Heart right ventricle (tissue), 16 donors: ENCODE results near the gene NEU1. TPM values are rescaled to one million over a fixed set of nuclear protein-coding genes. Genes with fewer than 3 reads are reported as not detected.

ENCODE experiments used
- ATAC-seq, 8 donors: fragments of 200-7000 bp; cut with Tn5 transposase; one replicate each; pipeline ENCODE4 v1.9.1; 2020; ENCODE audit warnings: mild to moderate bottlenecking in 8 of 8, moderate library complexity in 8 of 8, moderate number of reproducible peaks in 1 of 8
- DNase-seq, 2 donors: peaks; one replicate each; pipeline ENCODE4 v3.0.0-alpha.2; 2020
- H3K27ac ChIP-seq, 10 donors: fragments of 200-600 bp; sonication (generic) in 2 of 10; one replicate each; pipeline versions ENCODE4 v1.5.0 to v1.8.0; 2020 to 2022; ENCODE audit warnings: mild to moderate bottlenecking in 3 of 10
- H3K27me3 ChIP-seq, 7 donors: fragments of 200-600 bp; one replicate each; pipeline ENCODE4 v1.8.0; 2021 to 2022; ENCODE audit warnings: mild to moderate bottlenecking in 2 of 7
- H3K36me3 ChIP-seq, 9 donors: fragments of 200-600 bp; sonication (generic) in 1 of 9; one replicate each; pipeline versions ENCODE4 v1.5.0 to v1.8.0; 2020 to 2022; ENCODE audit warnings: mild to moderate bottlenecking in 2 of 9
- H3K4me1 ChIP-seq, 9 donors: fragments of 200-600 bp; sonication (generic) in 1 of 9; one replicate each; pipeline versions ENCODE4 v1.5.0 to v1.8.0; 2020 to 2022; ENCODE audit warnings: mild to moderate bottlenecking in 4 of 9
- H3K4me3 ChIP-seq, 10 donors: fragments of 200-600 bp; sonication (generic) in 2 of 10; one replicate each; pipeline versions ENCODE4 v1.5.0 to v1.8.0; 2020 to 2022; ENCODE audit warnings: mild to moderate bottlenecking in 7 of 10, moderate library complexity in 2 of 10
- H3K9me3 ChIP-seq, 11 donors: fragments of 200-600 bp in 10 of 11; sonication (generic) in 2 of 11; one replicate each; pipeline versions ENCODE4 v1.5.0 to v1.8.0; 2013 to 2022; ENCODE audit warnings: mild to moderate bottlenecking in 2 of 11, control low read depth in 1 of 11, moderate library complexity in 1 of 11
- WGBS, 2 donors: extraction: QIAGEN DNeasy Blood & Tissue Kit; methylation state at CpG; one replicate each; pipeline ENCODE4 v1.1.7; 2013; ENCODE audit warnings: inconsistent platforms in 1 of 2; 5-methylcytosine and 5-hydroxymethylcytosine counted together
- intact Hi-C, 10 donors: fragments of 100-400 bp; cut with DNase I; formaldehyde crosslinking; loops; one replicate each; pipeline versions ENCODE4 v1.11.1 to v1.14.2; 2022
- polyA plus RNA-seq, 2 donors: library from polyadenylated mRNA; stranded (reverse); fragments of 200-250 nt; gene quantifications; one replicate each; pipeline ENCODE4 v1.2.3, GENCODE V29; 2013
- total RNA-seq, 10 donors: library from RNA; stranded (reverse); fragmentation: NEBNext Ultra II Directional in 3 of 10; extraction: Animal tissue kit (Norgen Biotek cat#: 25700) in 3 of 10; gene quantifications; one replicate each; pipeline versions ENCODE4 v1.2.1 to v1.2.4, GENCODE V29; 2021 to 2023
- TF ChIP-seq, protein P1 (sequence below), 9 donors: fragments of 200-600 bp; sonication (generic) in 2 of 9; IDR thresholded peaks; one replicate each; pipeline versions ENCODE4 v1.5.0 to v1.8.0; 2021 to 2022; ENCODE audit warnings: antibody characterized with exemption in 9 of 9, mild to moderate bottlenecking in 5 of 9, moderate library complexity in 1 of 9
- donor health status: Arrhythmogenic right ventricular cardiomyopathy.
- donor health status: ischemic (EF 13 %, LVEDD 7.1; RV severe dilation, severe dysfunction).
- donor health status: healthy with polysubstance abuse.
- donor health status: DM: no; HTN: yes; CAD: no.
- donor health status: DM: no; HTN: no; CAD: no.
- donor health status: ischemic (EF 25% LVEDD 6.9; RV normal size, moderate dysfunction).
- donor health status: ischemic (EF 25% LVEDD 5.7; RV mildly dilated, moderate dysfunction).
- donor health status: healthy.
- donor health status: DM: yes; HTN: yes; CAD: no.
- donor health status: Ischemic cardiomyopathy.
- donor health status: ischemic (EF 35%, LVEDD 5.7; RV mildly dilated, moderate dysfunction).
- donor health status: nonischemic (EF 11% LVEDD 7.7; RV severe dilation, severe dysfunction).
- donor health status: DM: yes; HTN: yes; CAD: no.
- donor health status: PGD.
- donor health status: ischemic (EF 29% LVEDD 5.4; RV normal size, mild dysfunction).
- donor health status: nonischemic (EF 23%, LVEDD 6.1; RV moderate dilation, normal function).

NEU1 gene
- total and polyA plus RNA-seq, 12 donors = 15.7 to 48.0 (median 22.3) TPM

- H3K4me1 ChIP-seq = peaks cover 3 to 52% (median 38%) of the 10 kb centered on the region in 9 donors
- peak in 1 of 8 donors; percentile 2 for ATAC-seq
- H3K9me3 ChIP-seq = no peaks in the 10 kb centered on the region
- H3K27ac ChIP-seq = peak overlapping the region; percentile 65 to 92 (median 85)
- no peak for DNase-seq
- H3K4me3 ChIP-seq = peak overlapping the region in 9 of 10 donors; percentile 49 to 84 (median 65)
- WGBS, 2 donors = 31 to 39% methylated on average over 29 of the region's 29 CpGs
- intact Hi-C loops = loop anchor here in 8 of 10 donors (5.0 to 10.0 kb wide), 4 partner anchors 51 to 354 kb away; partner anchors contain the start of genes NELFE (in 5 of the 8), SKIC2 (in 5 of the 8), ATP6V1G2 (in 1 of the 8) and NFKBIL1 (in 1 of the 8)
- TF ChIP-seq, protein P1, sequence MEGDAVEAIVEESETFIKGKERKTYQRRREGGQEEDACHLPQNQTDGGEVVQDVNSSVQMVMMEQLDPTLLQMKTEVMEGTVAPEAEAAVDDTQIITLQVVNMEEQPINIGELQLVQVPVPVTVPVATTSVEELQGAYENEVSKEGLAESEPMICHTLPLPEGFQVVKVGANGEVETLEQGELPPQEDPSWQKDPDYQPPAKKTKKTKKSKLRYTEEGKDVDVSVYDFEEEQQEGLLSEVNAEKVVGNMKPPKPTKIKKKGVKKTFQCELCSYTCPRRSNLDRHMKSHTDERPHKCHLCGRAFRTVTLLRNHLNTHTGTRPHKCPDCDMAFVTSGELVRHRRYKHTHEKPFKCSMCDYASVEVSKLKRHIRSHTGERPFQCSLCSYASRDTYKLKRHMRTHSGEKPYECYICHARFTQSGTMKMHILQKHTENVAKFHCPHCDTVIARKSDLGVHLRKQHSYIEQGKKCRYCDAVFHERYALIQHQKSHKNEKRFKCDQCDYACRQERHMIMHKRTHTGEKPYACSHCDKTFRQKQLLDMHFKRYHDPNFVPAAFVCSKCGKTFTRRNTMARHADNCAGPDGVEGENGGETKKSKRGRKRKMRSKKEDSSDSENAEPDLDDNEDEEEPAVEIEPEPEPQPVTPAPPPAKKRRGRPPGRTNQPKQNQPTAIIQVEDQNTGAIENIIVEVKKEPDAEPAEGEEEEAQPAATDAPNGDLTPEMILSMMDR (IDR thresholded peaks at IDR 0.05) = no peak
- H3K36me3 ChIP-seq = peaks cover 0 to 6% (median 0%) of the 10 kb centered on the region in 9 donors
- H3K27me3 ChIP-seq = no peaks in the 10 kb centered on the region
These were observed 38.3 kb upstream of the NEU1 start for GRCh38 chr6:31900917-31901414.

DNA sequence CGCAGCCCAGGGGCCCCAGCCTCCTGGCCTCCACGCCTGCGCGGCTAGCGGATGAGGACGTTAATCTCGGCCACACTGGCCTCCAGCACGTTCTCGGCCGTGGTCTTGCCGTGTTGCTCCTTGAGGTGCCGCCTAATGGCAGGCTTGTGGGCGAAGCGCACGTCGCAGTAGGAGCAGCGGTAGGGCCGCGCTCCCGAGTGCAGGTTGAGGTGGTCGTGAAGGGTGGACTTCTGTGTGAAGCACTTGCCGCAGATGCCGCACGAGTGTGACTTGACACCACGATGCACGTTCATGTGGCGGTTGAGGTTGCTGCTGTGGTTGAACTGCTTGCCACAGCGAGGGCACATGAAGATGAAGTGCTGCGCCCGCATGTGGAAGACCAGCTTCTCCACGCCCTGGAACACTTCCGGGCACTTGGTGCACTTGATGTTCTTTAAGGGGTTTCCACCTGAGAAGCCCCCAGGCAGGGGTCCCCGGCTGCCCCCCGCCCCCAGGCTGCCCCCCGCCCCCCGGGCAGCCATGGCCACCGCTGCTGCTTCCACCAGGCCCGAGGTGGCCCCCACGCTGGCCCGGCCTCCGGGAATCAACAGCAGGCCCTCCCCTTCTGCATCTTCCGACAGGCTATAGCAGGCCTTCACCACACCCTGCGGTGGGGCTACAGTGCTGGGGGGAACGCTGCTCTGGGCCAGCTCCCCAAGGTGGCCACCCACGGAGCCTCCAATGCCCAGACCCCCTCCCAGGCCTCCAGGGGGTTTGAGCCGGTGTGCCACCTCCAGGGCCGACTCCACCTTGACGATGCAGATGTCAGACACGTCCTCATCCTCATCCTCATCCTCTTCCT is 37.5 kb upstream of the NEU1 start:
- Histone ChIP-seq H3K4me3 (no peak overlapping the region), H3K27me3 (no peaks in the 10 kb centered on the region), H3K27ac (peak overlapping the region in 1 of 10 donors; percentile 90), H3K9me3 (no peaks in the 10 kb centered on the region), H3K36me3 (peaks cover 0 to 14% (median 0%) of the 10 kb centered on the region in 9 donors), H3K4me1 (peaks cover 3 to 52% (median 38%) of the 10 kb centered on the region in 9 donors)
- intact Hi-C loops = loop anchor here in 8 of 10 donors (5.0 to 10.0 kb wide), 5 partner anchors 52 to 353 kb away; partner anchors contain the start of genes NELFE (in 5 of the 8), SKIC2 (in 5 of the 8), ATP6V1G2 (in 1 of the 8) and NFKBIL1 (in 1 of the 8)
- ATAC-seq (no peak), DNase-seq (no peak)
- 86 to 87% methylated on average over 48 to 49 of the region's 49 CpGs for WGBS, 2 donors
- TF ChIP-seq, protein P1 (IDR thresholded peaks at IDR 0.05) = no peak

GRCh38 chr6:31899215-31899614 is 36.6 kb upstream of the NEU1 start:
- peaks cover 3 to 52% (median 38%) of the 10 kb centered on the region in 9 donors for H3K4me1 ChIP-seq
- H3K27ac ChIP-seq = peak overlapping the region in 1 of 10 donors; percentile 87
- no peaks in the 10 kb centered on the region for H3K9me3 ChIP-seq
- peaks cover 0 to 23% (median 0%) of the 10 kb centered on the region in 9 donors for H3K36me3 ChIP-seq
- peak overlapping the region in 1 of 10 donors; percentile 89 for H3K4me3 ChIP-seq
- intact Hi-C loops = loop anchor here in 1 of 10 donors (5.0 kb wide), 1 partner anchor 277 kb away; the partner anchor contains the start of gene PRRC2A
- DNase-seq (no peak), ATAC-seq (no peak)
- WGBS, 2 donors = 47 to 53% methylated on average over 5 of the region's 5 CpGs
- no peaks in the 10 kb centered on the region for H3K27me3 ChIP-seq
- TF ChIP-seq, protein P1 (IDR thresholded peaks at IDR 0.05) = no peak

DNA sequence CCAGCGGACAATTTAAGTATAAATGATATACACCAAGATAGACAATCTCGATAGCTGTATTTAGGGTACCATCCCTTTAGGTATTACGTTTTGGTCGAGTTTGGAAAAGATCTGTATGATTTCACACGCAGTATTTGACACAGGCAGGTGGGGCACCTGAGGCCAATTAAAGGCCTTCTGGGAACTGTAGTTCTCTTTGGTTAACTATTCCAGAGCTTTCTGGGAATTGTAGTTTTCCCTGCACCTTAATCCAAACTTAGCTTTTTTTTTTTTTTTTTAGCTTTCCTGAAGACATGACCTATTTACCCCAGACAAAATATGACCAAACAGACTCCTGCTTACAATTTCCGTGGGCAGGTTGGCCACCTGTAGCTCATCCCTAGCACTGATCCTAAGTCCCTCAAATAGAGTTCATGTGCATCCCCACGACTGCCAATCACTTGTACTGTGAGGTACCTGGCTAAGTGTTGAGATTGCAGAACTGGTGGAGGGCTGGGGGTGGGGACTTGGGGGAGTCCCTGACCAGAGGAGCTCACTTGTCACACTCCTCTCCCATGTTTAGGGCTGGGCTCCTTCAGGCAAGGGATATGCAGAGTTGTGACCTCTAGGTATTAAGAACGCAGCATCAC is 35.9 kb upstream of the NEU1 start:
- Histone ChIP-seq H3K4me3 (peak overlapping the region; percentile 55 to 98 (median 87)), H3K4me1 (peaks cover 3 to 50% (median 38%) of the 10 kb centered on the region in 9 donors), H3K36me3 (peaks cover 0 to 30% (median 2%) of the 10 kb centered on the region in 9 donors), H3K9me3 (no peaks in the 10 kb centered on the region), H3K27me3 (no peaks in the 10 kb centered on the region), H3K27ac (peak overlapping the region in 9 of 10 donors; percentile 79 to 90 (median 87))
- TF ChIP-seq, protein P1 (IDR thresholded peaks at IDR 0.05) = peak in 1 of 9 donors; percentile 7
- WGBS, 2 donors = 14% methylated on average over 8 of the region's 8 CpGs
- ATAC-seq (peak in 4 of 8 donors; percentile 44 to 61 (median 48)), DNase-seq (no peak)
- intact Hi-C loops = loop anchor here in 1 of 10 donors (5.0 kb wide), 1 partner anchor 276 kb away; the partner anchor contains the start of gene PRRC2A
